ENCODE measurements around the gene DLG1.

DLG1 gene

GRCh38 chr3:197029511-197030167 is 268.8 kb downstream of the DLG1 start, which contains the start of gene MELTF:
TSS of gene MELTF (minus strand) at chr3:197029817. CDS start at chr3:197029702, 115 bp downstream.
- peak; percentile 17 to 65 for DNase-seq (ENCODE audit: low read depth in 2 of 2)

- DNase-seq (ENCODE audit: low read depth in 2 of 2): no peak
Measured at GRCh38 chr3:197028728-197029510, 269.5 kb downstream of the DLG1 start.

DNA sequence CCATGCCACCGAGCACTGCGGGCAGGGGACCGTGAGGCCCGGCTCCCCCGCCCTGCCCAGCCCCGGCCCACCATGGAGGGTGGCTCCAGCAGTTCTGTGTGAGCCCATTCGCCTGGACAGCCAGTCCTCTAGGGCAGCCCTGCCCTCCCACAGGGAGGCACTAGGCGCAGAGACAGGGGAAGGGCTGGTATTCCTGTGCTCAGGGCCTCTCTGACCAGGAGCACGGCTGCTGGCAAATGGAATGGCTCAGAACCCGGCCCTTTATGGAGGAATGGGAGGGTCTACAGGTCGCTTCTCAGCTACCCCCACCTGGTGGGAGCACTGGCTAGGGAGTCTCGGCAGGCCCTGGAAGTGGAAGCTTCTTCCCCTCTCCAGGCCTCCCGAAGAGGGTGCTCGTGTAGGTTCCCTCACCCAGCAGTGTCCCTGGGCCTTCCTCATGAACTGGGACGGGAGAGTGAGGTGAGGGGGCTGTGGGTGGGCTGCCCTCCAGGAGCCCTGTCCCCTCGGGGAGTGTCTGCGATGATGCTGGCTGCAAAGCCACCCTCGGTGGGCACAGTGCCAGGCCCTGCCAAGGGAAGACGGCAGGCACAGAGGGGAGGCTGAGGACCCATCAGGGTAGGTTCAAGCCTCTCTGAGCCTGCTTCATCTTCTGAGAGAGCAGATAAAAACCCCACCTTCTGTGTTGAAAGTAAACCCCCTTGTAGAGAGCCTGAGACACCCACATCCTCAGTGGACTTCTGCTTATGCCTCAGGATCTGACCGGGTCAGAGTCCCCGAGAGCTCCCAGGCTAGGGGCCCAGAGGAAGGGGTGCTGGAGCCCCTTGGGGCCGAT is 270.3 kb downstream of the DLG1 start:
- DNase-seq (ENCODE audit: low read depth in 2 of 2): no peak

DNA sequence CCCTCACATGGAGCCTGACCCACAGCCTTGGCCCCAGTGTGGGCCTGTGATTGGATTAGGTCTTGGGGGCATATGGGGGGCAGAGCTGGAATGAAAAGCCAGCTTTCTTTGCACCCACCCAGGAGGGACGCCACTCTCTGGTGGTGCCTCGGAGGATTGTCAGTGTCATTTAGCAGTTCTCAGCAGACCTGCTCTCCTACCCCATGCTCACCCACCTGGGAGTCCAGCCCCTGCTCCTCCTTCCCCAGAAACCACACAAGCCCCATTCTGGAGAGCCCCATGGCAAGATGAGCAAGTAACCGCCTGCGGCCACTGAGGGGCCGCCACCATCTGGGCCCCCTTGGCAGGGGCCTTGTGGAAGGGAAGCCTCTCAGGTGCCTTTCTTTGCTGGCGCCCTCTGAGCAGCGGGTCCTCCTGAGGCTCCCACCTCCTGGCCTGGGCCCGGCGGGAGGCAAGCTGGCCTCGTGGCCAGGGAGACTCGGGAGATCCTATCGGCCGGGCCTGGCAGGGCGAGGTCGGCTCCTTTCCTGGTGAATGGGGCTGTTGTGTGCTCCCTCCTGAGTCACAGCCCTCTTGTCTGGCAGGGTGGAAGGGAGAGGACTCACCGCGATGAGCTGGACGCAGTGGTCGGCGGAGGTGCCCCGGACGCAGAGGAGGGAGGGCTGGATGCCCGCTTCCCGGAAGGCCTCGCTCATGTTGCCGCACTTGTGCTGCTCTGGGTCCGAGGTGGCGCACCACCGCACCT is 271.1 kb downstream of the DLG1 start:
- DNase-seq (ENCODE audit: low read depth in 2 of 2): no peak

DNA sequence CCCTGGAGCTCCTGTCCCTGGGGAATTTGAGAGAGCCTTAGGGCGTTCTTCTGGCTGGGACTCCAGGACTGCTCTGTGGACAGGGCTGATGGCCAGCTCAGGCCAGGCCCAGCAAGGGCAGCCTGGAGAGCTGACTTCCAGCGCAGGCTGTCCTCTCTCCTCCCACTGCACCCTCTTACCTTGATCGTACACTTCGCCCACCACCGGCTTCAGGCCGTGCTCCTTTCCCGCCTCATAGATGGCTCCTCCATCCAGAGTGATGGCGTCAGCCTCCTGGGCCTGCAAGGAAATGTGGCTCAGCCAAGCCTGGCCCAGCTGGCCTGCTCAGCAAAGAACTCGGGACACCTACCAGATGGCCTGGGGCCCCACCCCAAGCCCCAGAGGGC is 271.9 kb downstream of the DLG1 start:
- no peak for DNase-seq (ENCODE audit: low read depth in 2 of 2)

DNA sequence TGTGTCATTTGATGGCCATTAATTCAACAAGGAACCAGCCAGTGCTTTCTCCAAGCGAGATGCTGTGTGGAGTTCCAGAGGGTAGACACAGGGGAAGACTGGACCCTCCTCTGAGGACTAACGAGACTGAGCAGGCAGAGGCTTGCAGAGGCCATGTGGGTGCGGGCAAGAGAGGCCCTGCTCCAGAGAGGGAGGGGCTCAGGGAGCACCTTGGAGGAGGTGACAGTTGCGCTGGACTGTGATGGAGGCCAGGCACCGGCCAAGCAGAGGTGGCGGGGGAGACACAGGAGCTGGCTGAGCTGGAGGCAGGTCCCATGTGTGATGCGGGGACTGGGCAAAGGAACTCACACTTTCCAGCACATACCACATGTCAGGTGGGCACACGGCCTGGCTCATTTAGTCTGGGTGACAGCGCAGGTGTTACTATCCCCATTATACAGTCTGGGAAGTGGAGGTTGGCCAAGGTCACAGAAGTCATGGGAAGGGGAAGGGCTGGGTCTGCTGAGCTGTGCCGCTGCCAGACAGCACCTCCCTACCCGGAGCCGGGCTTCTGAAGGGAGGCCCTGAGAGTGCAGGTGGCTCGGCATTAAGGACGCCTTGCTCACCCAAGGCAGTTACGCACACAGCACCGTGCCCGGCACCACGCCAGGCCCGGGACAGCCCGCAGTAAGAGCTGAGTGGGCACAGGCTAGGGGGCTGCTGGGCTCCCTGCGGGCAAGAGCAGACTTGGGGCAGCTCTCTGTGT is 272.5 kb downstream of the DLG1 start:
- no peak for DNase-seq (ENCODE audit: low read depth in 2 of 2)

- DNase-seq (ENCODE audit: low read depth in 2 of 2): no peak
Measured at GRCh38 chr3:197024881-197025735, 273.3 kb downstream of the DLG1 start.

- no peak for DNase-seq (ENCODE audit: low read depth in 2 of 2)
Measured at GRCh38 chr3:197023998-197024651, 274.3 kb downstream of the DLG1 start.

GRCh38 chr3:197023241-197023997 is 275.0 kb downstream of the DLG1 start:
- no peak for DNase-seq (ENCODE audit: low read depth in 2 of 2)

DNA sequence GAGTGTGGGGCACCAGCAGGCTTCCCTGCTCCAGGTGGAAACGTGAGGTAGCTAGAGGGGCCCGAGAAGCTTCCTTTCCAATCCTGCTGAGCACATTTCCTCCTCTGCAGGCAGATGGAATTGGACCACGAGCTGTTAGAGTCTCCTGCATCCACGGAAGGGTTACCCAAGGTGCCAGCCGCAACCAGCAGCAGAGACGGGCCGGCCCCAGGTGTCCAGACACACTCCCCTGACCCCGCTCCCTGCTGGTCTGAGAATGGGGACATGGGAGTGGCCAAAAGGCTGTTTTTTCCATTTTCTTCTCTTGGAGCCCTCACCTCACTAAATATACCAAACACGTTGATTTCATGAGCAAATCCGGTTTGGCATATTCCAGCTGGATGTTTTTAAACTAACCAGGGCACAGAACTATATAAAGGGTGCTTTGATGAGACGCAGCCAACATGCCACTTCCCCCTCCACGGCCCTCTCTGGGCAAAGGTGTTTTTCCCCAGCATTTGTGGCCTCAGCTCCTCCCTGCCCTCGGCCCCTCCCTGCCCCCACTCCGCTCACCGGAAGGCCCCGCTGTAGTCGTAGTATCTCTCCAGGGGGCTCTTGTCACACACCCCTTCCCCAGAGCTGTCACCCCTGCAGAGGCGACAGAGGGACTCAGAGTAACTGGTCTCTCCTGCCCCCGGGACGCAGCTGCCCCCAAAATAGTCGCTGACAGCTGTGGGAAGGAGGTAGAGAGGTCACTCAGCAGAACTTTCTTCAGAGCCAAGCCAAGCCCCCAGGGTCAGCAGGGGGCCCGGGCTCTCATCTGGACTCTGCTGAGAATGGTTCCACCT is 275.8 kb downstream of the DLG1 start:
- no peak for DNase-seq (ENCODE audit: low read depth in 2 of 2)

- DNase-seq (ENCODE audit: low read depth in 2 of 2): no peak
Measured at GRCh38 chr3:197021729-197022404, 276.5 kb downstream of the DLG1 start.

- DNase-seq (ENCODE audit: low read depth in 2 of 2): no peak
Measured at GRCh38 chr3:197021231-197021630, 277.2 kb downstream of the DLG1 start.

DNA sequence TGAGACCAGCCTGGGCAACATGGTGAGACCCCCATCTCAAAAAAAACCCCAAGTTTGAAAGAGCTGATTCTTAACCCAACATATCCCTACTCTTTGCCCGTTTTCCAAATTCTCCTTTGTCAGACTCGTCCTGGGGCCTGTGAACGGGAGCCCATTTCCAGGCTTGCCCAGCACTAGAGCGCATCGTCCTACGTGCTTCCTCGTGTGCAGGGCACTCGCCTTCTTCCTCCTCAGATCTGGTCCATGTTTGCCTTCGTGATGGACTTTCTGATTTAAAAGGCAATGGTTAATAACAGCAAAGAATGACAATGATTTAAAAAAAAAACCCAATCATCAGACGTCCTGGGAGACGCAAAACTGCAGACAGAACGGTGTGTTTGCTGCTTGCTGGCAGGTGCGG is 278.9 kb downstream of the DLG1 start:
- DNase-seq (ENCODE audit: low read depth in 2 of 2): no peak

GRCh38 chr3:197019021-197019420 is 279.4 kb downstream of the DLG1 start:
- DNase-seq (ENCODE audit: low read depth in 2 of 2): no peak

DNA sequence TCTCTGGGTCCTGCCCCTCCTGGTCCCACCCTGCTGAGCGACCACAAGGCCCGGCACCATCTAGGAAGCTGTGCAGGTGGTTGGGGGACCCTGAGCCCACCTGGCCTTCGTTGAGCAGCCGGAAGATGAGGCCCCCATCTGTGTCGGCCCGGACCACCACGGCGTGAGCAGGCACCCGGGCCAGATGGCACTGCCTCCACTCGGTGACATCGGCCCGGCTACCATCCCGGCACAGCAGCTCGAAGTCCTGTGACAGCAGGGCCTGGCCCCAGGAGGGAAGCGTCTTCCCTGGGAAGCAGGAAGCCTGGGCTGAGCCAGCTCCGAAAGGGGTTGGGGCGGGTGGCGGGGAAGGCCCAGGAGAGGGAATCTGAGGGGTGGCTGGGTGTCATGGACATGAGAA is 281.4 kb downstream of the DLG1 start:
- no peak for DNase-seq (ENCODE audit: low read depth in 2 of 2)

GRCh38 chr3:197015790-197016736 is 282.3 kb downstream of the DLG1 start:
- no peak for DNase-seq (ENCODE audit: low read depth in 2 of 2)
